ENCODE results near the gene NT5C3A.

Gene NT5C3A

DNA sequence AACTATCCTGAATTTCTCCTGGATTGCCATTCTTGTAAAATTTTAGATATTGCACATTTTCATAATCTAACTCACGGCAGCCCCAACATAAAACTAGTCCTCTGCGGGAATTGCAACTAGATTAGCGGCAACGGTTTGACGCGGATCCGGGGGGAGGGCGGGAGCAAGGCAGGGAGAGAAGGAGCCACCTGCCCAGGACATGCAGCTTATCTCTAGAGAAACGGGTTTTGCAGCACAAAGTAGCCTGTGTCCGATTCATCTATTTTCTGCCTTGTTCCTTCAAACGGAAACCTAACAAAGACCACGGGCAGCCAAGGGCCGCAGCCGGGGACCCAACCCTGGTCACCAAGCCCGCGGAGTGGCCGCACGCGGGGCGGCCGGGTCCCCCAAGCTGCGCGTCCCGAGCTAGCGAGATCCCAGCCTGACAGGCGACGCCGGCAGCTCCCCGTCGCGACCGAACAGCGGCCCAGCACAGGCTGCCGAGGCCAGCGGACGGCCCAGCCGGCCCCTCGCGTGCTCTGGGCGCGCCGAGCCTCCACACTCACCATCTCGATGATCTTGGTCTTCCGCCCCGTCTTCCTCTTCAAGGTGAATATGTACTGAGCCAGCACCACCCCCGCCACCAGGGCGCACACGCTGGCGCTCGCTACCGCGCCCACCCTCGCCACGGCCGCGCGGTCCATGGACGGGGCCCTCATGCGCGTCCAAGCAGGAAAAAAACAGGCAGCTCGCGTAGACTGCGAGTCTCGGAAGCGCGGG is at the start of gene NT5C3A:
NT5C3A (minus strand) TSS at position 754 of the 759 bp plus-strand sequence; CDS start at position 683, 71 bp downstream.
- H3K4me3 ChIP-seq (ENCODE audit: low read length): peak within 1 kb of the TSS; percentile 87
- peak; percentile 56 for DNase-seq (ENCODE audit: low read depth)
- TF ChIP-seq, protein P1, sequence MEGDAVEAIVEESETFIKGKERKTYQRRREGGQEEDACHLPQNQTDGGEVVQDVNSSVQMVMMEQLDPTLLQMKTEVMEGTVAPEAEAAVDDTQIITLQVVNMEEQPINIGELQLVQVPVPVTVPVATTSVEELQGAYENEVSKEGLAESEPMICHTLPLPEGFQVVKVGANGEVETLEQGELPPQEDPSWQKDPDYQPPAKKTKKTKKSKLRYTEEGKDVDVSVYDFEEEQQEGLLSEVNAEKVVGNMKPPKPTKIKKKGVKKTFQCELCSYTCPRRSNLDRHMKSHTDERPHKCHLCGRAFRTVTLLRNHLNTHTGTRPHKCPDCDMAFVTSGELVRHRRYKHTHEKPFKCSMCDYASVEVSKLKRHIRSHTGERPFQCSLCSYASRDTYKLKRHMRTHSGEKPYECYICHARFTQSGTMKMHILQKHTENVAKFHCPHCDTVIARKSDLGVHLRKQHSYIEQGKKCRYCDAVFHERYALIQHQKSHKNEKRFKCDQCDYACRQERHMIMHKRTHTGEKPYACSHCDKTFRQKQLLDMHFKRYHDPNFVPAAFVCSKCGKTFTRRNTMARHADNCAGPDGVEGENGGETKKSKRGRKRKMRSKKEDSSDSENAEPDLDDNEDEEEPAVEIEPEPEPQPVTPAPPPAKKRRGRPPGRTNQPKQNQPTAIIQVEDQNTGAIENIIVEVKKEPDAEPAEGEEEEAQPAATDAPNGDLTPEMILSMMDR (IDR thresholded peaks at IDR 0.05; ENCODE audit: insufficient read depth, low read depth, low read length, missing control alignments): no peak

DNA sequence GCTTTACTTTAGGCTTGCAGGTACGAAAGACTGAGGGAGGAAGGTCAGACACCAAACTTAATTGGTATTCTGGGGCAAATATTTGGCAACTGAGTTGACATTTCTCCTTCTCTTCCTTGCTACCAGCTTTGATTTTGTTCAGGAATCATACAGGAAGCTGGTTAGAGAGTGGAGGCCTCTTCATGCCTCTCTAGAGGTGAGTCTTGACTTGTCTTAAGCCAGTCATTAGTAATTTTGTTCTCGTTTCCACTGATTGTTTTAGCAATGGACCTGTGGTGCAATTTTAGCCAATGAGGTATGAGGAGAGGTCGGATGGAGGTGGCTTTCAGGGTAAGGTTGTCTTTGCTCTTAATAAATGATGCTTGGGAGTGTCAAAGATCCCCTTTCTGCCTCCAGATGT is 49.0 kb upstream of the NT5C3A start:
- DNase-seq (ENCODE audit: low read depth): peak; percentile 54
- H3K4me3 ChIP-seq (ENCODE audit: low read length): no peak overlapping the region
- TF ChIP-seq, protein P1 (IDR thresholded peaks at IDR 0.05; ENCODE audit: insufficient read depth, low read depth, low read length, missing control alignments): no peak

DNA sequence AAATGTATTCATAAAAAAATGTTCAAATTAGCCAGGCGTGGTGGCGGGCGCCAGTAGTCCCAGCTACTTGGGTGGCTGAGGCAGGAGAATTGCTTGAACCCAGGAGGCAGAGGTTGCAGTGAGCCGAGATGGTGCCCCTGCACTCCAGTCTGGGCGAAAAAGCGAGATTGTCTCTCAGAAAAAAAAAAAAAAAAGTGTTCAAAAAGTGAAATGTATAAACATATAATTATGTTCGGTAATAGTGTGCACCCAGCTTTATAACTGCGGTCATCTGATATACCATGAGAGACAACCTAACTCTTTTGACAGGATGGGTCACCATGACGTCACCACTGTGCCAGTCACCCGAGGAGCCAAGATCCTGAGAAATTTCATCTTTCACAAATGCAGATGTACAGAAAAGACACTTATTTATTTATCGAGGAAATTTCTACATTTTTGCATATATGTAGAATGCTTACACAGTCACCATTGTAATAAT is 47.2 kb upstream of the NT5C3A start:
- TF ChIP-seq, protein P1 (IDR thresholded peaks at IDR 0.05; ENCODE audit: insufficient read depth, low read depth, low read length, missing control alignments): no peak
- DNase-seq (ENCODE audit: low read depth): peak; percentile 51
- H3K4me3 ChIP-seq (ENCODE audit: low read length): peak overlapping the region; percentile 44

DNA sequence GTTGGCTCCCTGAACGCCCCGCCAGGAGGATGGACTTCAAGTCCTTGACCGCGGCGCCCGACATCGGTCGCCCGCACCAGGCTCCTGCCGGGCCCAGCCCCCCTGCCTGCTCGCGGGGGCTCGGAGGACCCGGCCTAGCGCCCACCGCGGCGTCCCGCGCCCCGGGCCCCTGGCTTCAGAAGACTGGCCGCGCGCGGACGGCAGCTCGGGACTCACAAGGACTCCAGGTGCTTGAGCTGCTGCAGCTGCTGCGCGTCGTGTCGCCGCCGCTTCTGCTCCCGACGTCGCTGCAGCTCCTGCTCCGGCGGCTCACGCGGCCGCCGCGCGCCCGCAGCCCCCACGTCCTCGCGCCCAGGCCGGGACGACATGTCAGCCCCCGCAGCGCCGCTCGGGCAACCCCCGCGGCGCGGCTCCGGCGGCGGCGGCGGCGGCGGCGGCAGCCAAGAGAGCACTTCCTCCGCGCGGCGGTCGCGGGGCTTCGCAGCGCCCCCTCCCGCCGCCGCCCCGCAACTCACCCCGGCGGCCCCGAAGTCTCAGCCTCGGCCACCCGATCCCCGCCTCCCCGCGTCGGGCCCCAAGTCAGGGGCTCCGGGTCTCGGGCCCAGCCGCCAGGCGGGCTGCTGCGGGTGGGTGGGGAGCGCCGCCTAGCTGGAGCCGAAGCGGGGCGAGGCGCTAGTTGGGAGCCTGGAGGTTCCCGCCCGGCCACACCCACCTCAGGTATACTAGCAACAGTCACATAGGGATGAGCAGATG is 46.6 kb upstream of the NT5C3A start, which contains the start of gene RP9:
RP9 (minus strand) TSS at position 400 of the 753 bp plus-strand sequence; CDS start at position 368, 32 bp downstream.
- TF ChIP-seq, protein P1 (IDR thresholded peaks at IDR 0.05; ENCODE audit: insufficient read depth, low read depth, low read length, missing control alignments): no peak
- peak; percentile 65 for DNase-seq (ENCODE audit: low read depth)
- H3K4me3 ChIP-seq (ENCODE audit: low read length): peak within 1 kb of the TSS; percentile 85

DNA sequence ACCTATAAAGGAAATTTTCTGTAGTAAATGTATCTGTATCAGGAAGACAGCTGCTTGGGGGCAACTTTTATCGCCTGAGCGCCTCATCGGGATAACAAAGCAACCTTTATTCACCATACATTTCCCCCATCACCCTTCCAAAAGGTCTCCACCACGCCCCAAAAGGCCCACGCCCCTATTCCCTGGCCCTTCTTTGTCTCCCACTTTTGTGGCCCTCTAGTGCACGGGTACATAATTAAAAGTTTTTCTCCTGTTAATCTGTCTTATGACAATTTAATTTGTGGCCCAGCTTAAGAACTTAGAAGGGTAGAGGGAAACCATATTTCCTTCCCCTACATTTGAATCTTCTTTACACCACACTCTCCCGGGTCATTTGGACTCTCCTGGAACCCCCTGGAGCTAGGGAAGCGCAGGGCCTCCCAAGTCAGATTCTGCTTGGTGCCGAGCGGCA is 46.0 kb upstream of the NT5C3A start:
- TF ChIP-seq, protein P1 (IDR thresholded peaks at IDR 0.05; ENCODE audit: insufficient read depth, low read depth, low read length, missing control alignments): peak; percentile 3
- peak overlapping the region; percentile 85 for H3K4me3 ChIP-seq (ENCODE audit: low read length)
- DNase-seq (ENCODE audit: low read depth): peak; percentile 14

DNA sequence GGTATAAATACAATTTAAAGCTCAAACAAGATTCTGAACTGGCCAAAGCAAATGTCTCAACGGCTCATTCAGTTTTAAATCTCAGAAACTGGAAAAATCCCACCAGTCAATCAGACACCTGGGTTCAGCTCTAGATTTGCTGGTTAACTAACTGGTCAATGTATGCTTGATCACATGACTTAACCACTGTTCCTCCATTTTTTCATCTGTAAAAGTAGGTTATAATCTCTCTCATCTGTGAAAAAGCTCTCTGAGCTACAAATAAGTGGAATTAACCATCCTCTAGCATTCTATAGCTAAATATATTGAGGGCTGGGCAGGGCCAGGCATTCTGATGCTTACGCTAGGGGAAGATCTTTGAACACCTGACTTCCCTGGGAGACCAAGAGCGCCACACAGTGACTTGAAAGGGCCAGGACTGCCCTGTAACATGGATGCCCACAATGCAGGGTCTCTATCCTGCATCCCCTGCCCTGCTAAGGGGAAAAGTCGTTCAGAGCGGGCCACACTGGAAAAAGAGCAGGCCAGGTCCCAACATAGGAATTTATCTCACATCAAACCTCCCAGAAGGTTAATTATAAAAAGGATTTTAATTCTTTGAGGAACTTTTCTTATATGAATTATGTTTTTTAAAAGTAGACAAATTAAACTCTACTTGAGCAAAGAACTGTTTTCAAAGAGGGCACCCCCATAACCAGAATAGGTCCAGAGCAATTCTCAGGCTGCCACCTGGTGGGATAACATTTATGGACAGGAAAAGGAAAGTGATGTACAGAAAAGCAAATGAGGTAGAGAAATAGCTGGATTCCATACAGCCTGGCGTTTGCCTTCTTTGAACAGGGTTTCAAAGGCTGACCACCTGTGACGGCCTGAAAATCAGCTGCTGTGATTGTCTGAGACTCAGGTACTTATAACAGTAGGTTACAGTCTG is 44.8 kb upstream of the NT5C3A start:
- peak overlapping the region; percentile 85 for H3K4me3 ChIP-seq (ENCODE audit: low read length)
- DNase-seq (ENCODE audit: low read depth): peak; percentile 56
- TF ChIP-seq, protein P1 (IDR thresholded peaks at IDR 0.05; ENCODE audit: insufficient read depth, low read depth, low read length, missing control alignments): peak; percentile 46

All from epithelial cell of esophagus (primary cell).